Lower lobe of right lung (tissue), 2 donors: Measurements from ENCODE around the gene WDR86. TPM values are rescaled to one million over a fixed set of nuclear protein-coding genes. Genes with fewer than 3 reads are reported as not detected.
A peak's percentile ranks its signal among the peaks of the same experiment; 100 is the strongest.

Experiments
- ATAC-seq, 2 donors: fragments of 200-7000 bp; cut with Tn5 transposase; one replicate each; pipeline ENCODE4 v1.9.1; 2020 to 2022; ENCODE audit warnings: mild to moderate bottlenecking in 2 of 2, moderate library complexity in 2 of 2
- DNase-seq: peaks from one replicate; pipeline ENCODE4 v3.0.0-alpha.2; 2020
- H3K27ac ChIP-seq: fragments of 200-600 bp; one replicate; pipeline ENCODE4 v1.8.0; 2022
- H3K27me3 ChIP-seq: fragments of 200-600 bp; one replicate; pipeline ENCODE4 v1.8.0; 2022; ENCODE audit warnings: low read depth
- H3K36me3 ChIP-seq: fragments of 200-600 bp; one replicate; pipeline ENCODE4 v1.8.0; 2022; ENCODE audit warnings: mild to moderate bottlenecking
- H3K4me1 ChIP-seq: fragments of 200-600 bp; one replicate; pipeline ENCODE4 v1.8.0; 2022
- H3K4me3 ChIP-seq: fragments of 200-600 bp; one replicate; pipeline ENCODE4 v1.8.0; 2022; ENCODE audit warnings: mild to moderate bottlenecking
- H3K9me3 ChIP-seq: fragments of 200-600 bp; one replicate; pipeline ENCODE4 v1.8.0; 2022
- intact Hi-C: fragments of 100-400 bp; cut with DNase I; formaldehyde crosslinking; loops from one replicate; pipeline ENCODE4 v1.11.0; 2022
- total RNA-seq: library from RNA; stranded (reverse); fragmentation: NEBNext Ultra II Directional; extraction: Animal tissue kit (Norgen Biotek cat#: 25700); gene quantifications from one replicate; pipeline ENCODE4 v1.2.1, GENCODE V29; 2021
- TF ChIP-seq, protein P1 (sequence below): fragments of 200-600 bp; IDR thresholded peaks from one replicate; pipeline ENCODE4 v1.8.0; 2022; ENCODE audit warnings: antibody characterized with exemption, mild to moderate bottlenecking
- donor health status: DM: no; HTN: yes; CAD: no; lungs with severe emphysema.

The WDR86 gene
- total RNA-seq, 1 donor from 2014 or later, result 4.4 TPM

- intact Hi-C loops, result no loop called here
- Histone ChIP-seq H3K4me1 (peaks cover 27% of the 10 kb centered on the region), H3K27ac (peak overlapping the region; percentile 67), H3K36me3 (no peaks in the 10 kb centered on the region), H3K27me3 (peaks cover 39% of the 10 kb centered on the region), H3K4me3 (peak overlapping the region; percentile 50), H3K9me3 (no peaks in the 10 kb centered on the region)
- no peak for DNase-seq
- TF ChIP-seq, protein P1, sequence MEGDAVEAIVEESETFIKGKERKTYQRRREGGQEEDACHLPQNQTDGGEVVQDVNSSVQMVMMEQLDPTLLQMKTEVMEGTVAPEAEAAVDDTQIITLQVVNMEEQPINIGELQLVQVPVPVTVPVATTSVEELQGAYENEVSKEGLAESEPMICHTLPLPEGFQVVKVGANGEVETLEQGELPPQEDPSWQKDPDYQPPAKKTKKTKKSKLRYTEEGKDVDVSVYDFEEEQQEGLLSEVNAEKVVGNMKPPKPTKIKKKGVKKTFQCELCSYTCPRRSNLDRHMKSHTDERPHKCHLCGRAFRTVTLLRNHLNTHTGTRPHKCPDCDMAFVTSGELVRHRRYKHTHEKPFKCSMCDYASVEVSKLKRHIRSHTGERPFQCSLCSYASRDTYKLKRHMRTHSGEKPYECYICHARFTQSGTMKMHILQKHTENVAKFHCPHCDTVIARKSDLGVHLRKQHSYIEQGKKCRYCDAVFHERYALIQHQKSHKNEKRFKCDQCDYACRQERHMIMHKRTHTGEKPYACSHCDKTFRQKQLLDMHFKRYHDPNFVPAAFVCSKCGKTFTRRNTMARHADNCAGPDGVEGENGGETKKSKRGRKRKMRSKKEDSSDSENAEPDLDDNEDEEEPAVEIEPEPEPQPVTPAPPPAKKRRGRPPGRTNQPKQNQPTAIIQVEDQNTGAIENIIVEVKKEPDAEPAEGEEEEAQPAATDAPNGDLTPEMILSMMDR, result no peak
- peak; percentile 14 to 25 for ATAC-seq
Measured at GRCh38 chr7:151410405-151411390, 860 bp upstream of the WDR86 start.

GRCh38 chr7:151408839-151409666, 785 bp downstream of the WDR86 start:
- intact Hi-C loops, result no loop called here
- H3K9me3 ChIP-seq, result no peaks in the 10 kb centered on the region
- peaks cover 37% of the 10 kb centered on the region for H3K4me1 ChIP-seq
- H3K27ac ChIP-seq, result peak overlapping the region; percentile 67
- peaks cover 39% of the 10 kb centered on the region for H3K27me3 ChIP-seq
- H3K4me3 ChIP-seq, result peak overlapping the region; percentile 50
- peak; percentile 50 for DNase-seq
- H3K36me3 ChIP-seq, result no peaks in the 10 kb centered on the region
- peak; percentile 42 to 64 for ATAC-seq
- TF ChIP-seq, protein P1, result no peak

- TF ChIP-seq, protein P1, result no peak
- peaks cover 42% of the 10 kb centered on the region for H3K4me1 ChIP-seq
- ATAC-seq, result no peak
- H3K27ac ChIP-seq, result no peak overlapping the region
- H3K4me3 ChIP-seq, result peak overlapping the region; percentile 50
- H3K36me3 ChIP-seq, result no peaks in the 10 kb centered on the region
- DNase-seq, result no peak
- intact Hi-C loops, result no loop called here
- H3K9me3 ChIP-seq, result no peaks in the 10 kb centered on the region
- H3K27me3 ChIP-seq, result peaks cover 39% of the 10 kb centered on the region
Measured at GRCh38 chr7:151408498-151408838, 1.4 kb downstream of the WDR86 start.

GRCh38 chr7:151406886-151407583, 2.8 kb downstream of the WDR86 start:
- H3K27ac ChIP-seq, result no peak overlapping the region

More at GRCh38 chr7:151406886-151407583, 2.8 kb downstream of the WDR86 start:
- TF ChIP-seq, protein P1, result no peak
- peaks cover 39% of the 10 kb centered on the region for H3K27me3 ChIP-seq
- no peaks in the 10 kb centered on the region for H3K36me3 ChIP-seq
- no peak for DNase-seq
- H3K9me3 ChIP-seq, result no peaks in the 10 kb centered on the region
- no peak overlapping the region for H3K4me3 ChIP-seq
- ATAC-seq, result no peak
- H3K4me1 ChIP-seq, result peaks cover 45% of the 10 kb centered on the region
- intact Hi-C loops, result no loop called here
